Chondrocyte (in vitro differentiated cells): ENCODE results near the gene F10. TPM values are rescaled to one million over a fixed set of nuclear protein-coding genes. Genes with fewer than 3 reads are reported as not detected.

ENCODE experiments used
- DNase-seq: peaks from one replicate; pipeline ENCODE4 v3.0.0; 2021; ENCODE audit warnings: mixed read lengths, low spot score
- H3K27ac Mint-ChIP-seq: one replicate; pipeline ENCODE4 v1.8.0; 2021; ENCODE audit warnings: mild to moderate bottlenecking, moderate library complexity, mixed read lengths; ENCODE audit not compliant: unreplicated experiment
- H3K27me3 Mint-ChIP-seq: 2 replicates; pipeline ENCODE4 v1.8.0; 2021; ENCODE audit warnings: low read depth, mixed read lengths
- H3K36me3 Mint-ChIP-seq: 2 replicates; pipeline ENCODE4 v1.8.0; 2021; ENCODE audit warnings: low read depth, mixed read lengths
- H3K4me1 Mint-ChIP-seq: 2 replicates; pipeline ENCODE4 v1.8.0; 2021; ENCODE audit warnings: low read depth, mild to moderate bottlenecking, mixed read lengths
- H3K4me3 Mint-ChIP-seq: one replicate; pipeline ENCODE4 v1.8.0; 2021; ENCODE audit warnings: mild to moderate bottlenecking, moderate library complexity, mixed read lengths; ENCODE audit not compliant: unreplicated experiment
- H3K9me3 Mint-ChIP-seq: 2 replicates; pipeline ENCODE4 v1.8.0; 2021; ENCODE audit warnings: low read depth, mixed read lengths
- total RNA-seq: library from RNA; stranded (reverse); gene quantifications from 3 replicates; pipeline ENCODE4 v1.2.1, GENCODE V29; 2021
- TF ChIP-seq, protein P1 (sequence below): fragments of 200-600 bp; sonication (generic); IDR thresholded peaks from 2 replicates; pipeline ENCODE4 v1.5.0; 2021; ENCODE audit warnings: antibody characterized with exemption, mild to moderate bottlenecking, moderate library complexity

The F10 gene
- total RNA-seq, 1 donor from 2014 or later = 1.9 TPM

DNA sequence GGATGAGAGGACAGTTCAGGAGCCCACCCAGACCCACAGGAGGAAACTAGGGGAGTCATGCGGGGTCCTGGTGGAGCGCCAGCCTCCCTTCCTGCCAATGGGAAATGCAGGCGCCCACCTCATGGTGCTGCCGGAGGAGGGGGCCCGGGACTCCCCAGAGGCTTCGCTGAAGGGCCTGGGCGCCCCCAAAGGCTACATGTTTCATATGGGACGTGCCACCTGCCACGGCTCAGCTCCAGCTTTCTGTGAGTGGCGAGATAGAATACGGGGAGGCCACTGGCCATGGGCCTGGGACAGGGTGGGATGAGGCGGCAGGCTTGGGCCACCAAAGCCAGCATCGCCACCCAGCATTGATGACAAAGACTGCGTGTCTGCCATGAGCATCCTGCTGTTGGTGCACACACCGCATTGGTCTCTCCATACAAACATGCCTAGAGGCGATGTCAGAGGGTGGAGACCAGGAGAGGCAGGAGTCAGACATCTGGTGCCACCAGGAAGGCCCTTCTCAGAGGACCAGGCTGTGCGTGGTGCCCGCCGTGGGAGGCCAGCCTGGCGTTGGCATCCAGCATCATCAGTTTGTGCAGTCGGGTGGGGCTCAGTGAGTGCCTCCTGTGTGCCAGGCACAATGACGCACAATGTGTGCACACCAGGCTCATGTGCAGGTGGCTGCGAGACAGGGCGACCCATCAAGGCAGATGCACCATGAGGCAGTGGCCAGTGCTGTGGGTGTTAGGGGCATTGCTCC, 1.2 kb upstream of the F10 start:
- peaks cover 5% of the 10 kb centered on the region for H3K27me3 Mint-ChIP-seq
- DNase-seq = no peak
- no peaks in the 10 kb centered on the region for H3K36me3 Mint-ChIP-seq
- H3K9me3 Mint-ChIP-seq = no peaks in the 10 kb centered on the region
- no peak overlapping the region for H3K27ac Mint-ChIP-seq
- H3K4me1 Mint-ChIP-seq = peaks cover 14% of the 10 kb centered on the region
- H3K4me3 Mint-ChIP-seq = no peak overlapping the region
- TF ChIP-seq, protein P1, sequence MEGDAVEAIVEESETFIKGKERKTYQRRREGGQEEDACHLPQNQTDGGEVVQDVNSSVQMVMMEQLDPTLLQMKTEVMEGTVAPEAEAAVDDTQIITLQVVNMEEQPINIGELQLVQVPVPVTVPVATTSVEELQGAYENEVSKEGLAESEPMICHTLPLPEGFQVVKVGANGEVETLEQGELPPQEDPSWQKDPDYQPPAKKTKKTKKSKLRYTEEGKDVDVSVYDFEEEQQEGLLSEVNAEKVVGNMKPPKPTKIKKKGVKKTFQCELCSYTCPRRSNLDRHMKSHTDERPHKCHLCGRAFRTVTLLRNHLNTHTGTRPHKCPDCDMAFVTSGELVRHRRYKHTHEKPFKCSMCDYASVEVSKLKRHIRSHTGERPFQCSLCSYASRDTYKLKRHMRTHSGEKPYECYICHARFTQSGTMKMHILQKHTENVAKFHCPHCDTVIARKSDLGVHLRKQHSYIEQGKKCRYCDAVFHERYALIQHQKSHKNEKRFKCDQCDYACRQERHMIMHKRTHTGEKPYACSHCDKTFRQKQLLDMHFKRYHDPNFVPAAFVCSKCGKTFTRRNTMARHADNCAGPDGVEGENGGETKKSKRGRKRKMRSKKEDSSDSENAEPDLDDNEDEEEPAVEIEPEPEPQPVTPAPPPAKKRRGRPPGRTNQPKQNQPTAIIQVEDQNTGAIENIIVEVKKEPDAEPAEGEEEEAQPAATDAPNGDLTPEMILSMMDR = no peak

DNA sequence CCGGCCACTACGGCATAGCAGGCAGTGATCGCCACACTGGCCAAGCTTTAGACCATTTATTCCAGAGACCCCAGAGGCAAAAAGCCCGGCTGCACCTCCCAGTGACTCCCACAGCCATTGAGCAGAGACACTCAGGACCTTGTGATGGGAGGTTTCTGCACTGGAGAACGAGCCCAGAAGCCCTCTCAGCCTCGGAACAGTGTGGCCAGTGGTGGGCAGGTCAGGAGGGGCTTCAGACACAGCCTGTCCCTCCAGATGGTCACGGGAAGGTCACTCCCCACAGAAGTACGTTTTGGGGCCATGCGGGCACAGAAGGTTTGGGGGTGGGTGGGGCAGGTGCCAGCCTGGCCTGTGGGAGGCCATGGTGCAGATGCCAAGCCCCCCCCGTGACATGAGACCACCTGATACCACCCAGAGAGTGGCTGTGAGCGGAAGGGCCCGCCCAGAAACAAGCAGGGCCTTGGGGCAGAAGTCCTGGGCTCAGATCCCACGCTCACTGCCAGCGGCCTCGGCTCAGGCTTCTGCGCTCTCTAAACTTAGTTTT, 599 bp upstream of the F10 start:
- Mint-ChIP-seq H3K4me3 (no peak overlapping the region), H3K27me3 (peaks cover 5% of the 10 kb centered on the region), H3K4me1 (peaks cover 14% of the 10 kb centered on the region), H3K36me3 (no peaks in the 10 kb centered on the region), H3K9me3 (no peaks in the 10 kb centered on the region), H3K27ac (peak overlapping the region; percentile 41)
- TF ChIP-seq, protein P1 = no peak
- DNase-seq = no peak

DNA sequence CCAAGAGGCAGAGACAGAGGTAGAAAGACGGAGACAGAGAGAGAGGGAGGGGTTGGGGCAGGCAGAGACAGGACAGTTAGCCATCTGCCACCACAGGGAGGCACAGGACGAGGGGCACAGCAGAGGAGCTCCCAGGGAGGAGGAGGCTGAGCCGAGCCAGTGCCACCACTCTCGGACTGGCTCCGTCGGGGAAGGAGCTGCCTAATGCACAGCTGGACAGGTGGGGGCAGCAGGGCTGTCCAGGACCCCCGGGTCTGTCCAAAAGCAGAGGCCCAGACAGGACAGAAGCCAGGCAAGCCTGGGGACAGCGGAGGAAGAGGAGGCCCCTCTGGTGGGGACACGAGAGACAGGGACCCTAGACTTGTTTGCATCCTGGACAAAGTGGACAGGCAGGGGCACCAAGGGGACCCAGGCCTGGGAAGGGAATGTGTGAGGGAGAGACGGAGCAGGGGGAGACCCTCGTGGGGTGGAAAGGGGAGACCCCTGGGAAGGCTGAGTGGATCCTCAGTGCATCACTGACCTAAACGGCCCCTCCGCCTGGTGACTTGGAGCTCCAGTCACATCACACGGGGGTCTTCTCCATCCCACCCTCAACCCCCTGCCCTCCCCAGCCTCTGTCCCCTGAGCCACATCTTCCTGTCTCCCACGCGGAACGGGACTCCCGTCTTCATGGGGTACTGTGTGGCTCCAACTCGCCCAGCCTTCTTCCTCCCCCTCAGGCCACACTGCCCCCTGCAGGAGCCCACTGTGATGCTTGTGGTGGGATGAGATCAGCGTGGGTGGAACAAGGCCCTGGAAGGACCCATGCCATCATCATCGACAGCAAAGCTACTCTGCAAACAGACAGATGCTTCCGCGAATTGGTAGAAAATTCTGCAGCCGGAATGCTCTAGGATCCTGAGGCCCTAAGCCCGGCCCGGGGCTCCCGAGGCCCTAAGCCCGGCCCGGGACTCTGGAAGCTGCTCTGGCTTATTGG, 915 bp downstream of the F10 start:
- H3K4me3 Mint-ChIP-seq = peak overlapping the region; percentile 5

DNA sequence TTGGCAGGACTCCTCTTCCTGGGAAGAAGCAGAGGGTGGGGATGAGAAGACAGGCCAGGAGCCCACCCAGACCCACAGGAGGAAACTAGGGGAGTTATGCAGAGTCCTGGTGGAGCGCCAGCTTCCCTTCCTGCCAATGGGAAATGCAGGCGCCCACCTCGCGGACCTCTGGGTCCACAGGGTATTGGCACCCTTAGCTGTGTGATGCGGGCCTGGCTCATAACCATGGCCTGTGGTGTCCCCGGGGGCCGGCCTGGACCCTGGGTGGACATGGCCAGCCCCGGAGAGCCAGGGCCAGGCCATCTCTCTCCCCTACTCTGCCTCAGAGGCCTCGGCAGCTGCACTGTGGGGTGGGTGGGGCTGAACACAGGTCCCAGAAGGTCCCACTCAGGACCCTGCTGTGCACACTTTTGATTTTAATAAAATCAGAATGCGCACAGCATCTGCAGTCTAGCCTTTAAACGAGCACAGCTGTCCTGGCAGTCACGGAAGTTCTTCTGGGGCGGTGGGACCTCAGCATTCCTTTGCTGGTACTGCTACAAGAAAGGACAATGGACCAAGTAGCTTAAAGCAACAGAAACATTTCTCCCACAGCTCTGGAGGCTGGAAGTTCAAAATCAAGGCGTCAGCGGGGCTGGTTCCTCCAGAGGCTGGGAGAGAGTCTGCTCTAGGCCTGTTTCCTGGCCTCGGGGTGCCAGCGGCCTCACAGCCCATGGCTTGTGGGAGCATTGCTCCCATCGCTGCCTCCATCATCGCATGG, 1.8 kb downstream of the F10 start:
- Mint-ChIP-seq H3K27me3 (peaks cover 22% of the 10 kb centered on the region), H3K9me3 (no peaks in the 10 kb centered on the region), H3K36me3 (no peaks in the 10 kb centered on the region), H3K4me3 (no peak overlapping the region), H3K4me1 (peaks cover 10% of the 10 kb centered on the region), H3K27ac (no peak overlapping the region)
- TF ChIP-seq, protein P1 = no peak
- no peak for DNase-seq

More for the DNA sequence above, 915 bp downstream of the F10 start:
- Mint-ChIP-seq H3K36me3 (no peaks in the 10 kb centered on the region), H3K4me1 (peaks cover 10% of the 10 kb centered on the region), H3K27me3 (peaks cover 17% of the 10 kb centered on the region), H3K9me3 (no peaks in the 10 kb centered on the region), H3K27ac (no peak overlapping the region)
- TF ChIP-seq, protein P1 = no peak
- no peak for DNase-seq
